ENCODE measurements around the gene SMARCA2.

Gene SMARCA2

GRCh38 chr9:2164268-2164667, 149.1 kb downstream of the SMARCA2 start:
- no peak overlapping the region for H2AFZ ChIP-seq (ENCODE audit: low read depth, low read length, severe bottlenecking)
- no peak overlapping the region for H3K4me2 ChIP-seq (ENCODE audit: low read depth, low read length, poor library complexity, severe bottlenecking)
- no peaks in the 10 kb centered on the region for H3K9me2 ChIP-seq (replicated peaks; ENCODE audit: insufficient read depth, low read length)
- H3K27ac ChIP-seq (ENCODE audit: low read depth, low read length): no peak overlapping the region
- no peaks in the 10 kb centered on the region for H3F3A ChIP-seq (ENCODE audit: insufficient read depth)
- no peak overlapping the region for H3K4me3 ChIP-seq (ENCODE audit: insufficient read depth, low read length, poor library complexity, severe bottlenecking)
- no peaks in the 10 kb centered on the region for H4K20me1 ChIP-seq (ENCODE audit: low read depth, low read length)
- H3K27me3 ChIP-seq (ENCODE audit: low read length): no peaks in the 10 kb centered on the region
- H3K36me3 ChIP-seq (ENCODE audit: low read length): no peaks in the 10 kb centered on the region
- H3K9me3 ChIP-seq (ENCODE audit: insufficient read depth, low read length): no peaks in the 10 kb centered on the region
- TF ChIP-seq EZH2phosphoT487 (conservative IDR thresholded peaks at IDR 0.05; ENCODE audit: low read length): no peak
- TF ChIP-seq, protein P1, sequence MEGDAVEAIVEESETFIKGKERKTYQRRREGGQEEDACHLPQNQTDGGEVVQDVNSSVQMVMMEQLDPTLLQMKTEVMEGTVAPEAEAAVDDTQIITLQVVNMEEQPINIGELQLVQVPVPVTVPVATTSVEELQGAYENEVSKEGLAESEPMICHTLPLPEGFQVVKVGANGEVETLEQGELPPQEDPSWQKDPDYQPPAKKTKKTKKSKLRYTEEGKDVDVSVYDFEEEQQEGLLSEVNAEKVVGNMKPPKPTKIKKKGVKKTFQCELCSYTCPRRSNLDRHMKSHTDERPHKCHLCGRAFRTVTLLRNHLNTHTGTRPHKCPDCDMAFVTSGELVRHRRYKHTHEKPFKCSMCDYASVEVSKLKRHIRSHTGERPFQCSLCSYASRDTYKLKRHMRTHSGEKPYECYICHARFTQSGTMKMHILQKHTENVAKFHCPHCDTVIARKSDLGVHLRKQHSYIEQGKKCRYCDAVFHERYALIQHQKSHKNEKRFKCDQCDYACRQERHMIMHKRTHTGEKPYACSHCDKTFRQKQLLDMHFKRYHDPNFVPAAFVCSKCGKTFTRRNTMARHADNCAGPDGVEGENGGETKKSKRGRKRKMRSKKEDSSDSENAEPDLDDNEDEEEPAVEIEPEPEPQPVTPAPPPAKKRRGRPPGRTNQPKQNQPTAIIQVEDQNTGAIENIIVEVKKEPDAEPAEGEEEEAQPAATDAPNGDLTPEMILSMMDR (IDR thresholded peaks at IDR 0.05; ENCODE audit: insufficient read depth, low read length, poor library complexity, severe bottlenecking): no peak
- no peaks in the 10 kb centered on the region for H3K79me2 ChIP-seq (ENCODE audit: insufficient read depth, low read length)
- H3K9ac ChIP-seq (ENCODE audit: low read length): no peak overlapping the region

- no peak overlapping the region for H3K9ac ChIP-seq (ENCODE audit: low read length)
- no peaks in the 10 kb centered on the region for H4K20me1 ChIP-seq (ENCODE audit: low read depth, low read length)
- H3K79me2 ChIP-seq (ENCODE audit: insufficient read depth, low read length): no peaks in the 10 kb centered on the region
- TF ChIP-seq, protein P1 (IDR thresholded peaks at IDR 0.05; ENCODE audit: insufficient read depth, low read length, poor library complexity, severe bottlenecking): no peak
- no peak for TF ChIP-seq EZH2phosphoT487 (conservative IDR thresholded peaks at IDR 0.05; ENCODE audit: low read length)
- H3K36me3 ChIP-seq (ENCODE audit: low read length): no peaks in the 10 kb centered on the region
- no peak overlapping the region for H3K27ac ChIP-seq (ENCODE audit: low read depth, low read length)
- no peak overlapping the region for H3K4me2 ChIP-seq (ENCODE audit: low read depth, low read length, poor library complexity, severe bottlenecking)
- no peaks in the 10 kb centered on the region for H3K9me2 ChIP-seq (replicated peaks; ENCODE audit: insufficient read depth, low read length)
- no peaks in the 10 kb centered on the region for H3K9me3 ChIP-seq (ENCODE audit: insufficient read depth, low read length)
- no peak overlapping the region for H2AFZ ChIP-seq (ENCODE audit: low read depth, low read length, severe bottlenecking)
- no peaks in the 10 kb centered on the region for H3K27me3 ChIP-seq (ENCODE audit: low read length)
- no peak overlapping the region for H3K4me3 ChIP-seq (ENCODE audit: insufficient read depth, low read length, poor library complexity, severe bottlenecking)
- no peaks in the 10 kb centered on the region for H3F3A ChIP-seq (ENCODE audit: insufficient read depth)
These were observed 151.1 kb downstream of the SMARCA2 start for GRCh38 chr9:2166203-2166602.

DNA sequence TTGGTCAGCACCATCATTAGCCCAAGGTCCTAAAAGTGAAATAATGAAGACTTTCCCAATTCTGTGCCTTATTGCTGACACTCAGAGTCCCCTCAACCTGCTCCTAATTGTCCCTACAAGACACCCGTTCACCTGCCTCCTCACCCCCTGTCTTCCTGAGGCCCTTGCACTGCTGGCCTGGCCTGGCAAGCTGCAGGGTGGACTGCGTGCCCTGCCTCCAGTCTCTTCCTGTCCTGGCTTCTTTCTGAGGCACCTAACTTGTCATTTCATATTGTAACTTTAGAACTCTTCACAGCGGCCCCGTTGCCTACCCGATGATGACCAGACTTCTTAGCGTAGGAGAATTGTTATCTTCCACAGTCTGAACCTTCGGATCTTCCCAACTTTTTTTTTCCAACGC, 153.9 kb downstream of the SMARCA2 start:
- TF ChIP-seq, protein P1 (IDR thresholded peaks at IDR 0.05; ENCODE audit: insufficient read depth, low read length, poor library complexity, severe bottlenecking): no peak
- TF ChIP-seq EZH2phosphoT487 (conservative IDR thresholded peaks at IDR 0.05; ENCODE audit: low read length): no peak
- no peaks in the 10 kb centered on the region for H3K36me3 ChIP-seq (ENCODE audit: low read length)
- H2AFZ ChIP-seq (ENCODE audit: low read depth, low read length, severe bottlenecking): no peak overlapping the region
- H3K4me2 ChIP-seq (ENCODE audit: low read depth, low read length, poor library complexity, severe bottlenecking): no peak overlapping the region
- H3F3A ChIP-seq (ENCODE audit: insufficient read depth): no peaks in the 10 kb centered on the region
- H3K27me3 ChIP-seq (ENCODE audit: low read length): no peaks in the 10 kb centered on the region
- no peak overlapping the region for H3K9ac ChIP-seq (ENCODE audit: low read length)
- no peak overlapping the region for H3K4me3 ChIP-seq (ENCODE audit: insufficient read depth, low read length, poor library complexity, severe bottlenecking)
- no peaks in the 10 kb centered on the region for H3K9me2 ChIP-seq (replicated peaks; ENCODE audit: insufficient read depth, low read length)
- H3K9me3 ChIP-seq (ENCODE audit: insufficient read depth, low read length): no peaks in the 10 kb centered on the region
- no peaks in the 10 kb centered on the region for H4K20me1 ChIP-seq (ENCODE audit: low read depth, low read length)
- no peak overlapping the region for H3K27ac ChIP-seq (ENCODE audit: low read depth, low read length)
- H3K79me2 ChIP-seq (ENCODE audit: insufficient read depth, low read length): no peaks in the 10 kb centered on the region

Data from SU-DHL-6 (cell line).